KMS-11 (cell line): ENCODE results near the gene CCDC171.

Source experiments
- H2AFZ ChIP-seq: fragments of 200-600 bp; sonication (generic); 2 replicates; pipeline ENCODE4 v1.6.1; 2016; ENCODE audit warnings: antibody characterized with exemption, mixed run types, low read depth
- H3K27ac ChIP-seq: fragments of 200-600 bp; sonication (generic); 2 replicates; pipeline ENCODE4 v1.6.1; 2016; ENCODE audit warnings: mild to moderate bottlenecking, mixed run types
- H3K27me3 ChIP-seq: fragments of 200-600 bp; sonication (generic); 2 replicates; pipeline ENCODE4 v1.6.1; 2017; ENCODE audit warnings: mild to moderate bottlenecking, low read depth, mixed run types, moderate library complexity; ENCODE audit not compliant: insufficient read depth
- H3K36me3 ChIP-seq: fragments of 200-600 bp; sonication (generic); 2 replicates; pipeline ENCODE4 v1.6.1; 2017; ENCODE audit warnings: mild to moderate bottlenecking, mixed run types; ENCODE audit not compliant: insufficient read depth
- H3K4me1 ChIP-seq: fragments of 200-600 bp; sonication (generic); 2 replicates; pipeline ENCODE4 v1.6.1; 2016; ENCODE audit warnings: mild to moderate bottlenecking, low read depth, mixed run types; ENCODE audit not compliant: poor library complexity, severe bottlenecking
- H3K4me2 ChIP-seq: fragments of 200-600 bp; sonication (generic); 2 replicates; pipeline ENCODE4 v1.7.0; 2016; ENCODE audit warnings: mild to moderate bottlenecking, mixed run types
- H3K4me3 ChIP-seq: fragments of 200-600 bp; sonication (generic); IDR thresholded peaks from 2 replicates; pipeline ENCODE4 v1.6.1; 2017; ENCODE audit warnings: low read depth, low read length, mixed read lengths; ENCODE audit not compliant: insufficient read depth
- H3K79me2 ChIP-seq: fragments of 200-600 bp; sonication (generic); 2 replicates; pipeline ENCODE4 v1.6.1; 2016; ENCODE audit warnings: low read depth, mixed run types; ENCODE audit not compliant: insufficient read depth
- H3K9ac ChIP-seq: fragments of 200-600 bp; sonication (generic); 2 replicates; pipeline ENCODE4 v1.6.1; 2016; ENCODE audit warnings: mild to moderate bottlenecking, mixed run types
- H4K20me1 ChIP-seq: fragments of 200-600 bp; sonication (generic); 2 replicates; pipeline ENCODE4 v1.6.1; 2016; ENCODE audit warnings: mild to moderate bottlenecking, mixed run types; ENCODE audit not compliant: insufficient read depth
- TF ChIP-seq, protein P1 (sequence below): fragments of 200-600 bp; sonication (generic); conservative IDR thresholded peaks from 2 replicates; pipeline ENCODE4 v1.6.1; 2017; ENCODE audit warnings: low read depth, mild to moderate bottlenecking, antibody characterized with exemption, low read length, moderate library complexity, mixed read lengths

CCDC171 gene

GRCh38 chr9:15849871-15850270, 297.0 kb downstream of the CCDC171 start:
- Histone ChIP-seq H3K4me3 (no peak overlapping the region), H3K4me2 (no peak overlapping the region), H3K9ac (no peak overlapping the region), H4K20me1 (no peaks in the 10 kb centered on the region), H3K79me2 (no peaks in the 10 kb centered on the region), H3K27me3 (no peaks in the 10 kb centered on the region), H3K36me3 (no peaks in the 10 kb centered on the region), H2AFZ (no peak overlapping the region), H3K4me1 (no peaks in the 10 kb centered on the region), H3K27ac (no peak overlapping the region)
- TF ChIP-seq, protein P1, sequence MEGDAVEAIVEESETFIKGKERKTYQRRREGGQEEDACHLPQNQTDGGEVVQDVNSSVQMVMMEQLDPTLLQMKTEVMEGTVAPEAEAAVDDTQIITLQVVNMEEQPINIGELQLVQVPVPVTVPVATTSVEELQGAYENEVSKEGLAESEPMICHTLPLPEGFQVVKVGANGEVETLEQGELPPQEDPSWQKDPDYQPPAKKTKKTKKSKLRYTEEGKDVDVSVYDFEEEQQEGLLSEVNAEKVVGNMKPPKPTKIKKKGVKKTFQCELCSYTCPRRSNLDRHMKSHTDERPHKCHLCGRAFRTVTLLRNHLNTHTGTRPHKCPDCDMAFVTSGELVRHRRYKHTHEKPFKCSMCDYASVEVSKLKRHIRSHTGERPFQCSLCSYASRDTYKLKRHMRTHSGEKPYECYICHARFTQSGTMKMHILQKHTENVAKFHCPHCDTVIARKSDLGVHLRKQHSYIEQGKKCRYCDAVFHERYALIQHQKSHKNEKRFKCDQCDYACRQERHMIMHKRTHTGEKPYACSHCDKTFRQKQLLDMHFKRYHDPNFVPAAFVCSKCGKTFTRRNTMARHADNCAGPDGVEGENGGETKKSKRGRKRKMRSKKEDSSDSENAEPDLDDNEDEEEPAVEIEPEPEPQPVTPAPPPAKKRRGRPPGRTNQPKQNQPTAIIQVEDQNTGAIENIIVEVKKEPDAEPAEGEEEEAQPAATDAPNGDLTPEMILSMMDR = no peak

DNA sequence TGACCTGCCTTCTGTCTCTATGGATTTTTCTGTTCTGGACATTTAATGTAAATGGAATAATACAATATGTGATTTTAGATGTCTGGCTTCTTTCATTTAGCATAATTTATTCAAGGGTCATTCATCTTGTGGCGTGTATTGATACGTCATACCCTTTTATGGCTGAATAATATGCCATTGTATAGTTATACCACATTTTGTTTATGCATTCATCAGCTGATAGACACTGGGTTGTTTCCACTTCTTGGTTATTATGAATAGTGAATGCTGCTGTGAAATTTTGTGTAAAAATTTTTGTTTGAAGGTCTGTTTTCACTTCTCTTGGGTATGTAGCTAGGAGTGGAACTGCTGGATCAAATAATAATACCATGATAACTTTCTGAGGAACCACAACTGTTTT, 298.9 kb downstream of the CCDC171 start:
- H4K20me1 ChIP-seq = no peaks in the 10 kb centered on the region
- no peaks in the 10 kb centered on the region for H3K79me2 ChIP-seq
- TF ChIP-seq, protein P1 = no peak
- no peaks in the 10 kb centered on the region for H3K4me1 ChIP-seq
- H2AFZ ChIP-seq = no peak overlapping the region
- H3K4me3 ChIP-seq = no peak overlapping the region
- H3K27ac ChIP-seq = no peak overlapping the region
- H3K36me3 ChIP-seq = no peaks in the 10 kb centered on the region
- no peaks in the 10 kb centered on the region for H3K27me3 ChIP-seq
- H3K4me2 ChIP-seq = no peak overlapping the region
- no peak overlapping the region for H3K9ac ChIP-seq

DNA sequence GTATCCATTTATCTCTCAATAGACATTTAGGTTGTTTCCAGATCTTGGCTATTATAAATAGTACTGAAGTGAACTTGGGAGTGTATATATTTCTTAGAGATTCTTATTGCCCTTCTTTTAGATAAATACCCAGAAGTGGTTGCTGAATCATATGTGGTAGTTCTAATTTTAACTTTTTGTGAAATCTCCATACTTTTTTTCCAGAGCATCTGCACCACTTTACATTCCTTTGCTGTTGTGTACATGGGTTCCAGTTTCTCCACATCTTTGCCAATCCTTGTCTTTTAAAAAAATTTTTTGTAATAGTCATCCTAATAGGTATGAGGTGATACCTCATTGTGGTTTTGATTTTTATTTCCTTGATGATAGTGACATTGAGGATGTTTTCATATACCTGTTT, 303.7 kb downstream of the CCDC171 start:
- Histone ChIP-seq H3K79me2 (no peaks in the 10 kb centered on the region), H3K4me1 (no peaks in the 10 kb centered on the region), H3K36me3 (no peaks in the 10 kb centered on the region), H4K20me1 (no peaks in the 10 kb centered on the region), H2AFZ (no peak overlapping the region), H3K4me2 (no peak overlapping the region), H3K9ac (no peak overlapping the region), H3K27ac (no peak overlapping the region), H3K4me3 (no peak overlapping the region), H3K27me3 (no peaks in the 10 kb centered on the region)
- TF ChIP-seq, protein P1 = no peak

DNA sequence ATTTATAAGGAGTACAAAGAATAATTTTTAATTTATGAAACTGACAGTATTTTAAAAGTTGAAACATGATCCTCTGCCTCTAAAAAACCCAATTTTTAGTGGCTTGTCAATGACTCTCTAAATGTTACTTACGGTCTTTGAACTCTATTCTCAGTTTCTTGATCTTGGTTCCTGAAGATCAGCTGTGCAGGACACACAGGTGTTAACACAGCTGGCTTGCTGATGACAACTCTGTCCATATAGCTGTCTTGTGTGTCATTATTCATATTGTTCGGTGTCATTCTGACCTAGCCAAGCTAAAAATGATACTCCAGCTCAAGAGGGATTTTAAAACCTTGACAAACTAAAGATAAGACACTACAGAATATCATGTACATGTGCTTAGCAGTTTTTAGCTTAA, 314.5 kb downstream of the CCDC171 start:
- no peaks in the 10 kb centered on the region for H3K79me2 ChIP-seq
- TF ChIP-seq, protein P1 = no peak

More for the DNA sequence above, 314.5 kb downstream of the CCDC171 start:
- Histone ChIP-seq H3K4me3 (no peak overlapping the region), H3K9ac (no peak overlapping the region), H3K4me1 (no peaks in the 10 kb centered on the region), H4K20me1 (no peaks in the 10 kb centered on the region), H3K36me3 (no peaks in the 10 kb centered on the region), H2AFZ (no peak overlapping the region), H3K4me2 (no peak overlapping the region; the same call in 1 of the 2 replicates), H3K27ac (no peak overlapping the region), H3K27me3 (no peaks in the 10 kb centered on the region)
